ENCODE data around the gene ZEB2. TPM values are rescaled to one million over a fixed set of nuclear protein-coding genes. Genes with fewer than 3 reads are reported as not detected.

Gene ZEB2
- total RNA-seq, 8 experiments from 2014 or later: 25.8 to 80.4 (median 52.3) TPM

GRCh38 chr2:144547494-144547893 is 27.6 kb upstream of the ZEB2 start:
- WGBS, 10 experiments: 44 to 91% (median 63%) methylated on average over 1 to 5 of the region's 6 CpGs
- ATAC-seq (replicated peaks in 6 of 8): peak in 1 of 8 experiments; percentile 60
- in situ Hi-C loops (cut with MboI; ENCODE audit: low pct_unique_long_range_greater_than_20kb in 2 of 9, low sequenced_read_pairs in 9 of 9, unreplicated experiment in 9 of 9): no loop called here
- H3K4me1 ChIP-seq (replicated peaks in 1 of 2): no peaks in the 10 kb centered on the region
- H3K4me3 ChIP-seq: no peak overlapping the region
- no peak overlapping the region for H3K27ac ChIP-seq

GRCh38 chr2:144546933-144547332 is 27.0 kb upstream of the ZEB2 start:
- WGBS, 10 experiments: 42 to 96% (median 85%) methylated on average over 3 to 6 of the region's 6 CpGs; no CpG with 5 or more reads in 2 of the 10 experiments
- Histone ChIP-seq H3K27ac (no peak overlapping the region), H3K4me1 (replicated peaks in 1 of 2) (no peaks in the 10 kb centered on the region), H3K4me3 (no peak overlapping the region)
- in situ Hi-C loops (cut with MboI; ENCODE audit: low pct_unique_long_range_greater_than_20kb in 2 of 9, low sequenced_read_pairs in 9 of 9, unreplicated experiment in 9 of 9): no loop called here
- ATAC-seq (replicated peaks in 6 of 8): no peak

DNA sequence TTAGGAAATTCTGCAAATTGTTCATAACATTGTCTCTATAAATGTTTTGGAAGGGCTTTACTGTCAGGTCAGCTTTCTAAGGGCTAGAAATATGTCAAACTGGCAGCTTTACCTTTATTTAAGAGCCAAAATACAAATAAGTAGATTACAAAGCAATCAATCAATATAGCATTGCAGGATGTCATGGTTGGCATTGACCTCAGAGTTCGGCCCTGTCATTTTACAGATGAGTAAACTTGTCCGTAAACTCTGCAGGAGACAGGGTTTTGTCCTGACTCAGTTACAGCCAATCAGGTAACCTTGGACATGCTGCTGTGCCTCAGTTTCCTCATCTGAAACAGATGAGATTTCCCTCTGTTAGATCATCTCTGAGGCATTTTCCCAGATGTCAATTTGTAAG is 25.9 kb upstream of the ZEB2 start:
- Histone ChIP-seq H3K4me3 (no peak overlapping the region), H3K27ac (no peak overlapping the region), H3K4me1 (replicated peaks in 1 of 2) (no peaks in the 10 kb centered on the region)
- in situ Hi-C loops (cut with MboI; ENCODE audit: low pct_unique_long_range_greater_than_20kb in 2 of 9, low sequenced_read_pairs in 9 of 9, unreplicated experiment in 9 of 9): no loop called here
- ATAC-seq (replicated peaks in 6 of 8): no peak
- WGBS, 10 experiments: 25 to 100% (median 85%) methylated on average over 1 to 2 of the region's 2 CpGs; no CpG with 5 or more reads in 2 of the 10 experiments

DNA sequence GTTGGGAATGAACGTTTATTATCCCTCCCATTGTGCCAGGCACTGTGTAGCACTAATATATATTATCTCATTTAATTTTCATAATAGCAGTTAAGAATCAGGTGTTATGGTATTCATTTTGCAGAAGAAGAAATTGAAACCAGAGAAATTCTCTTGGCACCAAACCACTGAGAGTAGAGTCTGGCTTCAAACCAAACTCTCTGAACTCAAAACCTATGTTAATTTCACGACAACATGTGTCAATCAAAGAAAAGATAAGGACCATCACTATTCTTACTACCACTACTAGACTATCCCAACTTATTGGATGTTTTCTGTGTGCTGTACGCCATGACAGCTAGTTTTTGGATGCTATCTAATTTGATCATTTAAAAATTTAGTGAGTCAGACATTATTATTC is 24.1 kb upstream of the ZEB2 start:
- Histone ChIP-seq H3K4me1 (replicated peaks in 1 of 2) (no peaks in the 10 kb centered on the region), H3K4me3 (no peak overlapping the region), H3K27ac (no peak overlapping the region)
- in situ Hi-C loops (cut with MboI; ENCODE audit: low pct_unique_long_range_greater_than_20kb in 2 of 9, low sequenced_read_pairs in 9 of 9, unreplicated experiment in 9 of 9): no loop called here
- ATAC-seq (replicated peaks in 6 of 8): no peak
- 49 to 100% (median 82%) methylated on average over 1 to 3 of the region's 3 CpGs for WGBS, 10 experiments

- ATAC-seq (replicated peaks in 6 of 8): peak; percentile 48 to 90 (median 77)
- Histone ChIP-seq H3K27ac (no peak overlapping the region), H3K4me3 (no peak overlapping the region), H3K4me1 (replicated peaks in 1 of 2) (no peaks in the 10 kb centered on the region)
- in situ Hi-C loops (cut with MboI; ENCODE audit: low pct_unique_long_range_greater_than_20kb in 2 of 9, low sequenced_read_pairs in 9 of 9, unreplicated experiment in 9 of 9): no loop called here
These were observed 21.5 kb upstream of the ZEB2 start for GRCh38 chr2:144541396-144541795.

DNA sequence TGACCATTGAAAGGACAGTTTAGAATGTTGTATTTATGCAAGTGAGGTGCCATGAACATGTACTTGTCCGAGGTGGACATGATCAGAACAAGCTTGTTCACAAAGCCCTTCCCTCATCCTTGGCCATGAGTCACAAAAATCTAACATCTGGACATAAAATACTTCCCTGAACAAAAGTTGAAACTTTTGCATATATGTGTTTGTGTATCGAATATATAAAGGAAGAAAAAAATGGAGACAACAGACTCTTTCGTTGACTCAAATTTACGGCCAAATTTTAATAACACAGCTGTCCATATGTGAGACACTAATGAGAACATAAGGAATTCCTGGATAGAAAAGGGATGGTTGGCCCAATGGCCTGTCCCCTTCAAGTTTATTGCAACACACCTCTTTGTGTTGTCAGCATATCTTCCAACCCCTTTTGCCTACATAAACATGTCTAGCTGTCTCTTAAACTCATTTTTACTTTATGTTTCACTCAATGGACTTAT is 19.4 kb upstream of the ZEB2 start:
- in situ Hi-C loops (cut with MboI; ENCODE audit: low pct_unique_long_range_greater_than_20kb in 2 of 9, low sequenced_read_pairs in 9 of 9, unreplicated experiment in 9 of 9): no loop called here
- ATAC-seq (replicated peaks in 6 of 8): peak in 1 of 8 experiments; percentile 61
- WGBS, 10 experiments: 55 to 100% (median 93%) methylated on average over 1 to 4 of the region's 4 CpGs; no CpG with 5 or more reads in 2 of the 10 experiments
- Histone ChIP-seq H3K4me3 (no peak overlapping the region), H3K27ac (no peak overlapping the region), H3K4me1 (replicated peaks in 1 of 2) (no peaks in the 10 kb centered on the region)

DNA sequence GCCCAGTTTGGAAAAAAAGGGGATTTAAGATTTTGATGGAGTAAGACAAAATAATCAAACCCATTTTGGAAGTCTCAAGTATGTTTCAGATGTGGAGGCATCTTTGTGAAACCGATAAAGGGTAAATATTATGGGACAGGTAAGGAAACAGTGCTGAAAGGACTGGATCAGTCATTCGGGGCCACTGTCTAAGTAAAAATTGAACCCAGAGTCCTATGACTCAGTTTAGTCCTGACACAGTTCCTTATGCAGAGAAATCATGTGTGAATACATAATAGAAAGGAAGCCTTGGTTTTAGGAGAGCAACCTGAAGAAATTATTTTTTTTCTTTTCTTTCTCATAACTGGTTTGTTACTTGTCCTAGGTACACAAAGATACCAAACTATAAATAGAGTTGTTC is 15.4 kb upstream of the ZEB2 start:
- Histone ChIP-seq H3K4me1 (replicated peaks in 1 of 2) (no peaks in the 10 kb centered on the region), H3K4me3 (no peak overlapping the region), H3K27ac (no peak overlapping the region)
- 70 to 100% (median 95%) methylated on average over 1 to 2 of the region's 2 CpGs for WGBS, 10 experiments
- ATAC-seq (replicated peaks in 6 of 8): no peak
- in situ Hi-C loops (cut with MboI; ENCODE audit: low pct_unique_long_range_greater_than_20kb in 2 of 9, low sequenced_read_pairs in 9 of 9, unreplicated experiment in 9 of 9): no loop called here

- Histone ChIP-seq H3K4me1 (replicated peaks in 1 of 2) (no peaks in the 10 kb centered on the region), H3K27ac (no peak overlapping the region), H3K4me3 (no peak overlapping the region)
- 65 to 100% (median 85%) methylated on average over 1 to 7 of the region's 7 CpGs for WGBS, 10 experiments
- no peak for ATAC-seq (replicated peaks in 6 of 8)
- in situ Hi-C loops (cut with MboI; ENCODE audit: low pct_unique_long_range_greater_than_20kb in 2 of 9, low sequenced_read_pairs in 9 of 9, unreplicated experiment in 9 of 9): no loop called here
These were observed 13.3 kb upstream of the ZEB2 start for GRCh38 chr2:144533221-144533620.

- no peaks in the 10 kb centered on the region for H3K4me1 ChIP-seq (replicated peaks in 1 of 2)
- in situ Hi-C loops (cut with MboI; ENCODE audit: low pct_unique_long_range_greater_than_20kb in 2 of 9, low sequenced_read_pairs in 9 of 9, unreplicated experiment in 9 of 9): no loop called here
These were observed 10.7 kb upstream of the ZEB2 start for GRCh38 chr2:144530596-144530995.

DNA sequence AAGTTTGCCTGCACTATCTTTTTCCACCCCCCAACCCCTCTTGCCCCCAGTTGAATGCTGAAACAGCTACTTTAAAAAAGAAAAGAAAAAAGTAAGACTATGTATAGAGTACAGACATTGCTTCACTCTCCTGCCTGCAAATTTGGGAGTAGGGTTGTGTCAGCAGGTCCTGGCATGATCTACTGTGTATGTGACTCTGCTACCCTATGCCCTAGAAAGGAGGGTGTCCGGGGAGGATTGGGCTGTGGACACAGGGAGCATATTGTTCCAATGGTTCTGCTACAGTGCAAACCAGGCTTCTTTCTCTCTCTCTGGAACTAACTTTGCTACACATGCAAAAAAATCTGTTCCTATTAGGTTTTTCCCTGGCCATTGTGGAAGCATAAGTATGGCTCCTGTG is 9.9 kb upstream of the ZEB2 start:
- H3K27ac ChIP-seq: no peak overlapping the region
- H3K4me3 ChIP-seq: no peak overlapping the region
- in situ Hi-C loops (cut with MboI; ENCODE audit: low pct_unique_long_range_greater_than_20kb in 2 of 9, low sequenced_read_pairs in 9 of 9, unreplicated experiment in 9 of 9): no loop called here
- H3K4me1 ChIP-seq (replicated peaks in 1 of 2): peaks cover 0 to 5% of the 10 kb centered on the region in 2 donors
- 0 to 100% (median 17%) methylated on average over 1 of the region's 1 CpG; no CpG with 5 or more reads in 7 of the 10 experiments for WGBS, 10 experiments
- no peak for ATAC-seq (replicated peaks in 6 of 8)

More at GRCh38 chr2:144530596-144530995, 10.7 kb upstream of the ZEB2 start:
- Histone ChIP-seq H3K27ac (no peak overlapping the region), H3K4me3 (no peak overlapping the region)
- 72 to 100% (median 91%) methylated on average over 3 to 5 of the region's 5 CpGs; no CpG with 5 or more reads in 2 of the 10 experiments for WGBS, 10 experiments
- ATAC-seq (replicated peaks in 6 of 8): no peak

- Histone ChIP-seq H3K4me3 (no peak overlapping the region), H3K27ac (no peak overlapping the region), H3K4me1 (replicated peaks in 1 of 2) (peaks cover 5% of the 10 kb centered on the region in 2 donors)
- ATAC-seq (replicated peaks in 6 of 8): no peak
- in situ Hi-C loops (cut with MboI; ENCODE audit: low pct_unique_long_range_greater_than_20kb in 2 of 9, low sequenced_read_pairs in 9 of 9, unreplicated experiment in 9 of 9): no loop called here
- WGBS, 10 experiments: 14 to 100% (median 95%) methylated on average over 1 to 2 of the region's 2 CpGs; no CpG with 5 or more reads in 2 of the 10 experiments
These were observed 8.2 kb upstream of the ZEB2 start for GRCh38 chr2:144528108-144528507.

DNA sequence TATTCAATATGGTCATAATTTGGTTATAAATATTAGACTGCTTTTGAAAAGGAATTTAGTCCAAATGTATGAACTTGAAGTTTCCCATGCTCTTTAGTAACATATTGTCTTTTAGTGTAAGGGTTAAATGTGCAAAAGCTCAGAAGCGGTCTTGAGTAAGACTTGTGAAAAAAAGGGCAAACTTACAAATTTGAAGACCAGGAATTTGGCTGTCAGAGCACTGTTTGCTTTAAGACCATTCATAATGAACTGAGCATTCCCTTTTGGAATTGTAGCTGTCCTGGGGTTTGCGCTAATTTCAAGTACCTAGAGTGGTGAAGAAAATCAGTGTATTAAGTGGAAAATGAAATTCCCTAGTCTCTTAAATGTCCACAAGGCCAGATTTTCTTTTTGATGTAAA is 6.9 kb upstream of the ZEB2 start:
- no peak for ATAC-seq (replicated peaks in 6 of 8)
- 80 to 93% (median 86%) methylated on average over 1 to 2 of the region's 2 CpGs; no CpG with 5 or more reads in 2 of the 10 experiments for WGBS, 10 experiments
- in situ Hi-C loops (cut with MboI; ENCODE audit: low pct_unique_long_range_greater_than_20kb in 2 of 9, low sequenced_read_pairs in 9 of 9, unreplicated experiment in 9 of 9): no loop called here
- Histone ChIP-seq H3K27ac (no peak overlapping the region), H3K4me3 (no peak overlapping the region), H3K4me1 (replicated peaks in 1 of 2) (peaks cover 10 to 17% of the 10 kb centered on the region in 2 donors)

GRCh38 chr2:144524118-144525009 is 4.4 kb upstream of the ZEB2 start:
- Histone ChIP-seq H3K27ac (peak overlapping the region; percentile 40 to 78), H3K4me1 (replicated peaks in 1 of 2) (peaks cover 18 to 27% of the 10 kb centered on the region in 2 donors), H3K4me3 (peak overlapping the region; percentile 45 to 58 (median 51))
- 0 to 9% (median 3%) methylated on average over 3 to 12 of the region's 58 CpGs for WGBS, 10 experiments
- in situ Hi-C loops (cut with MboI; ENCODE audit: low pct_unique_long_range_greater_than_20kb in 2 of 9, low sequenced_read_pairs in 9 of 9, unreplicated experiment in 9 of 9): loop anchor here in 1 of 9 experiments (25.0 kb wide), 1 partner anchor 363 kb away; no protein-coding TSS in a partner anchor
- ATAC-seq (replicated peaks in 6 of 8): peak; percentile 34 to 78 (median 72)

Data from motor neuron (in vitro differentiated cells).